GM23248 (cell line): ENCODE results near the gene AK5. TPM values are rescaled to one million over a fixed set of nuclear protein-coding genes. Genes with fewer than 3 reads are reported as not detected.

ENCODE experiments used
- DNase-seq: peaks from one replicate; pipeline ENCODE4 v3.0.0-alpha.2; 2015
- H2AFZ ChIP-seq: fragments of 200-600 bp; sonication (generic); 2 replicates; pipeline ENCODE4 v1.6.1; 2016; ENCODE audit warnings: antibody characterized with exemption
- H3F3A ChIP-seq: fragments of 200-600 bp; sonication (generic); 2 replicates; pipeline ENCODE4 v1.6.1; 2016; ENCODE audit warnings: mild to moderate bottlenecking, antibody characterized with exemption, mixed run types; ENCODE audit not compliant: insufficient read depth
- H3K27ac ChIP-seq: fragments of 200-600 bp; sonication (generic); 2 replicates; pipeline ENCODE4 v1.5.1; 2016; ENCODE audit warnings: mild to moderate bottlenecking
- H3K27me3 ChIP-seq: fragments of 200-600 bp; sonication (generic); replicated peaks from 2 replicates; pipeline ENCODE4 v1.6.1; 2016; ENCODE audit warnings: mild to moderate bottlenecking; ENCODE audit not compliant: insufficient read depth
- H3K36me3 ChIP-seq: fragments of 200-600 bp; sonication (generic); 2 replicates; pipeline ENCODE4 v1.6.1; 2016; ENCODE audit warnings: low read depth, mild to moderate bottlenecking
- H3K4me1 ChIP-seq: fragments of 200-600 bp; sonication (generic); 2 replicates; pipeline ENCODE4 v1.6.1; 2016; ENCODE audit warnings: mild to moderate bottlenecking; ENCODE audit not compliant: insufficient read depth
- H3K4me2 ChIP-seq: fragments of 200-600 bp; sonication (generic); one replicate; pipeline ENCODE4 v1.6.1; 2016; ENCODE audit warnings: mild to moderate bottlenecking; ENCODE audit not compliant: unreplicated experiment
- H3K4me3 ChIP-seq: fragments of 200-600 bp; sonication (generic); 2 replicates; pipeline ENCODE4 v1.5.1; 2016; ENCODE audit warnings: mild to moderate bottlenecking
- H3K79me2 ChIP-seq: fragments of 200-600 bp; sonication (generic); 2 replicates; pipeline ENCODE4 v1.6.1; 2016; ENCODE audit warnings: mild to moderate bottlenecking; ENCODE audit not compliant: insufficient read depth
- H3K9ac ChIP-seq: fragments of 200-600 bp; sonication (generic); 2 replicates; pipeline ENCODE4 v1.6.1; 2016; ENCODE audit warnings: mild to moderate bottlenecking
- H3K9me2 ChIP-seq: fragments of 200-600 bp; sonication (generic); 2 replicates; pipeline ENCODE4 v1.6.1; 2016; ENCODE audit warnings: mixed run types, mild to moderate bottlenecking, moderate library complexity; ENCODE audit not compliant: insufficient read depth
- H3K9me3 ChIP-seq: fragments of 200-600 bp; sonication (generic); one replicate; pipeline ENCODE4 v1.6.1; 2017; ENCODE audit warnings: low read depth
- H4K20me1 ChIP-seq: fragments of 200-600 bp; sonication (generic); 2 replicates; pipeline ENCODE4 v1.6.0; 2016; ENCODE audit not compliant: insufficient read depth
- EZH2 ChIP-seq: fragments of 200-600 bp; sonication (generic); IDR thresholded peaks from 2 replicates; pipeline ENCODE4 v1.6.1; 2018; ENCODE audit warnings: antibody characterized with exemption, mild to moderate bottlenecking; ENCODE audit not compliant: insufficient read depth, poor library complexity, severe bottlenecking
- EZH2phosphoT487 ChIP-seq: fragments of 200-600 bp; sonication (generic); IDR thresholded peaks from 2 replicates; pipeline ENCODE4 v1.6.1; 2018; ENCODE audit warnings: antibody characterized with exemption, moderate library complexity, mild to moderate bottlenecking, low read depth; ENCODE audit not compliant: insufficient read depth
- WGBS, 2 experiments: methylation state at CpG; one replicate each; pipeline ENCODE4 v1.1.6; 2015 to 2017; ENCODE audit warnings: low lambda C conversion rate in 2 of 2, low coverage in 1 of 2; ENCODE audit errors: missing lambda C conversion rate in 2 of 2; 5-methylcytosine and 5-hydroxymethylcytosine counted together
- in situ Hi-C: fragments of 300-500 bp; cut with MboI; formaldehyde crosslinking; loops from 2 replicates; pipeline ENCODE4 v1.15.0; 2020
- polyA plus RNA-seq: library from polyadenylated mRNA; unstranded; fragments of >200 nt; fragmentation: Nextera tagmentation; extraction: Ambion mirVana; gene quantifications from 2 replicates; pipeline ENCODE4 v1.2.1, GENCODE V29; 2016
- total RNA-seq: library from RNA; depleted of rRNA; stranded (reverse); fragments of >200 nt; shearing (Covaris generic); gene quantifications from 2 replicates; pipeline ENCODE4 v1.2.3, GENCODE V29; 2014

AK5 gene
- total and polyA plus RNA-seq, 2 experiments from 2014 or later, result 65.3 to 78.8 TPM

DNA sequence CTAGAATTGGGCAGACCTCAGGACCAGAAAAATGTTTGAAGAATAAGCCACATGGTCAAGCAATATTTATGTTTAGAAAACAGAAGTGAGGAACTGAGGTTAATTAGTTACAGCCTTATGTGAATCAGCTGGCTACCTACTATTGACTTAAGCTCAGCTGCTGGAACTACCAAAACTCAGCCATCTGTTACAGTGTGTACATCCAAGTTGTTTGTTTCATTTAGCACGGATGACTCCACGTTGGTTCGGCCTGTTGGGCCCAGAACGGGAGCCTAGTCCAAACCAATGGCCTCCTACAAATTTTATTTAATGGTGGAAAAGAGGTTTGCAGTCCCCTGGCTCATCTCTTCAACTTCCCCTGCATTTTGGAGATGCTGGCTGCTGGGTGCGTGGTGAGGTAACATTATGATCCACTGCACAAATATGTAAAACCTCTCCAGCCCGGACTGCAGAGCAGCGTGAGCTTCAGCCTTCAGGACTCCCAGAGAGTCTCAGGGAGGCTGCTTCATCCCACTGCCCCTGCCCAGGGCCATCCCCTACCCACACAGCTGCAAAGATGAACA, 257.2 kb downstream of the AK5 start:
- in situ Hi-C loops, result loop anchor here (10.0 kb wide), 1 partner anchor 384 kb away; no protein-coding TSS in a partner anchor

DNA sequence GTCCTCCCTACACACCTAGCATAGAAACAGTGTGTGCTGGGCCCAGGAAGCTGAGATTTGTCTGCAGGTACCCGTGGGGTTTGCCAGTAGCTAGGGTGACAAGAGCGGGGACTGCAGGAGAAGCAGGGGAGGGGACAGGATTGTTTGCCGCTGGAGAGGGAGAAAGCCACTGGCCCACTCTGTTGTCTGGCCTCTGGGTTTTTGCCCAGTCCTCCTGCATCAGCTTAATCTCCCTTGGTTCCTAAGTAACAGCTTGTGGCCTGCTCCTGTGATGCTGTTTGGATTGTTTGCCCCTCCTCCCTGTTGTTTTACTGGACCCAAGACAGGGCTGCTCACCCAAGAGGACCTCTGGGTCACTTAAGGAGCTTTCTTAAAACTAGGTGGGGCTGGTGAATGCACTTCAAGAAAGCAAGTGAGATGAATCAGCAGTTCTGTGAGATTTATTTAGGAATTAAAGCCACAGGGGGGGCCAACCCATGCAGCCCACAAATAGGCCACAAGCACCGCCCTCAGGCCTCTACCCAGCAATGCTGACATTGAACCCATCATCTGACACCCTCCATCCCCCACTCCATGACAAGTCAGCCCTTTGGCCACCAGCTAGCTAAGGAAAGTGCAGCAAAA, 257.8 kb downstream of the AK5 start:
- H3K9me3 ChIP-seq, result no peaks in the 10 kb centered on the region
- peak overlapping the region; percentile 43 for H3K4me2 ChIP-seq
- H3K27ac ChIP-seq, result peak overlapping the region; percentile 99
- H4K20me1 ChIP-seq, result no peaks in the 10 kb centered on the region
- no peaks in the 10 kb centered on the region for H3K36me3 ChIP-seq
- H2AFZ ChIP-seq, result no peak overlapping the region
- in situ Hi-C loops, result loop anchor here (10.0 kb wide), 1 partner anchor 385 kb away; no protein-coding TSS in a partner anchor
- WGBS, 2 experiments, result 0% methylated on average over 4 of the region's 4 CpGs
- peaks cover 86% of the 10 kb centered on the region for H3F3A ChIP-seq
- H3K4me3 ChIP-seq, result peak overlapping the region; percentile 47
- no peaks in the 10 kb centered on the region for H3K79me2 ChIP-seq
- peak; percentile 90 for DNase-seq
- H3K4me1 ChIP-seq, result peaks cover 86% of the 10 kb centered on the region
- peak overlapping the region; percentile 89 for H3K9ac ChIP-seq
- H3K9me2 ChIP-seq, result no peaks in the 10 kb centered on the region
- TF ChIP-seq EZH2 (no peak), EZH2phosphoT487 (no peak)
- H3K27me3 ChIP-seq, result no peaks in the 10 kb centered on the region

More for the DNA sequence above, 257.2 kb downstream of the AK5 start:
- peak overlapping the region; percentile 99 for H3K27ac ChIP-seq
- no peaks in the 10 kb centered on the region for H3K27me3 ChIP-seq
- no peak overlapping the region for H2AFZ ChIP-seq
- H3K36me3 ChIP-seq, result no peaks in the 10 kb centered on the region
- no peaks in the 10 kb centered on the region for H3K9me2 ChIP-seq
- H3K4me3 ChIP-seq, result peak overlapping the region; percentile 47
- H3K79me2 ChIP-seq, result no peaks in the 10 kb centered on the region
- peak; percentile 94 for DNase-seq
- no peaks in the 10 kb centered on the region for H4K20me1 ChIP-seq
- H3F3A ChIP-seq, result peaks cover 91% of the 10 kb centered on the region
- WGBS, 2 experiments, result 0 to 2% methylated on average over 7 of the region's 7 CpGs
- H3K9ac ChIP-seq, result peak overlapping the region; percentile 89
- H3K9me3 ChIP-seq, result no peaks in the 10 kb centered on the region
- H3K4me2 ChIP-seq, result peak overlapping the region; percentile 43
- H3K4me1 ChIP-seq, result peaks cover 86% of the 10 kb centered on the region
- TF ChIP-seq EZH2phosphoT487, result no peak
- TF ChIP-seq EZH2, result no peak

DNA sequence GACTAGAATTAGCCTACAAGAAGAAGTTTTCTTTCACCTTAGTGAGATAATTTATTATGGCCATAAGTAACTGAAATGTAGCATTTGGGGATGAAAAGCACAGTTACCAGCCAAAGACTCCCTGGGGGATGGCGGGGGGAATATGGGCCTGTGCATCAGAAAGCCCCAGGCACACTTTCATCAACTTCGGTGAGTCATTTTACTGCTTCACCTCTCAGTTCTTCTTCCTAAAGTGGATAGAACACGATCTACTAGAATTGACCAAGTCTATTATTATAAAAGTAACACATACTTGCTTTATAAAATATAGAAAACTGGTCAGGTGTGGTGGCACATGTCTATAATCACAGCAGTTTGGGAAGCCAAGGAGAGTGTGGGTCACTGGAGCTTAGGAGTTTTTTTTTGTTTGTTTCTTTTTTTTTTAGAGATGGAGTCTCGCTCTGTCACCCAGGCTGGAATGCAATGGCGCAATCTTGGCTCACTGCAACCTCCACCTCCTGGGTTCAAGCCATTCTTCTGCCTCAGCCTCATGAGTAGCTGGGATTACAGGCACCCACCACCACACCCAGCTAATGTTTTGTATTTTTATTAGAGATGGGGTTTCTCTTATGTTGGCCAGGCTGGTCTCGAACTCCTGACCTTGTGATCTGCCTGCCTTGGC, 258.8 kb downstream of the AK5 start:
- peak; percentile 90 for DNase-seq
- WGBS, 2 experiments, result 37 to 39% methylated on average over 6 of the region's 6 CpGs
- Histone ChIP-seq H3K4me3 (peak overlapping the region; percentile 47), H3K9me2 (no peaks in the 10 kb centered on the region), H3K36me3 (no peaks in the 10 kb centered on the region), H3F3A (peaks cover 78% of the 10 kb centered on the region), H3K27ac (peak overlapping the region; percentile 99), H3K79me2 (no peaks in the 10 kb centered on the region), H3K9ac (peak overlapping the region; percentile 89), H2AFZ (no peak overlapping the region), H3K27me3 (no peaks in the 10 kb centered on the region), H3K4me1 (peaks cover 83% of the 10 kb centered on the region), H3K4me2 (peak overlapping the region; percentile 43), H3K9me3 (no peaks in the 10 kb centered on the region), H4K20me1 (no peaks in the 10 kb centered on the region)
- in situ Hi-C loops, result no loop called here
- TF ChIP-seq EZH2 (no peak), EZH2phosphoT487 (no peak)

DNA sequence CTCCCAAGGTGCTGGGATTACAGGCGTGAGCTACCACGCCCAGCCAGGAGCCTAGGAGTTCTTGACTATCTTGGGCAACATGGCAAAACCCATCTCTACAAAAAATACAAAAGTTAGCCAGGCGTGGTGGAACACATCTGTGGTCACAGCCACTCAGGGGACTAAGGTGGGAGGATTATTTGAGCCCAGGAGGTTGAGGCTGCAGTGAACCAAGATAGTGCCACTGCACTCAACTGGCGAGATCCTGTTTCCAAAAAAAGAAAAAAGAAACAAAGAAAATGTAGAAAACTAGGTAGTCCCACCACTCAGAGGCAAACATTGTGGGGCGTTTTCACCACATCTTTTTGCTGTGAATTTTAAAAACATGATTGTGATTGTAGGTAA, 259.3 kb downstream of the AK5 start:
- Histone ChIP-seq H3F3A (peaks cover 77% of the 10 kb centered on the region), H3K4me2 (peak overlapping the region; percentile 43), H3K9me2 (no peaks in the 10 kb centered on the region), H3K4me3 (no peak overlapping the region), H3K36me3 (no peaks in the 10 kb centered on the region), H3K4me1 (peaks cover 85% of the 10 kb centered on the region), H2AFZ (no peak overlapping the region), H4K20me1 (no peaks in the 10 kb centered on the region), H3K27me3 (no peaks in the 10 kb centered on the region), H3K79me2 (no peaks in the 10 kb centered on the region), H3K27ac (peak overlapping the region; percentile 99), H3K9ac (peak overlapping the region; percentile 89), H3K9me3 (no peaks in the 10 kb centered on the region)
- no peak for DNase-seq
- WGBS, 2 experiments, result 84 to 93% methylated on average over 5 of the region's 5 CpGs
- TF ChIP-seq EZH2 (no peak), EZH2phosphoT487 (no peak)
- in situ Hi-C loops, result no loop called here
